Erythroblast (primary cell): ENCODE data around the gene POU3F2.

Source experiments
- DNase-seq, 2 experiments: peaks; one replicate each; lab custom pipeline; 2025; lab: John Stamatoyannopoulos, UW
- GATA1 ChIP-seq: IDR thresholded peaks from 2 replicates; pipeline ENCODE4 v1.6.1; 2011; ENCODE audit warnings: low read depth, mild to moderate bottlenecking, control low read depth, low read length, moderate library complexity
- POLR2A ChIP-seq: IDR thresholded peaks from 2 replicates; pipeline ENCODE4 v1.6.1; 2011; ENCODE audit warnings: mild to moderate bottlenecking, low read length

Gene POU3F2

GRCh38 chr6:98880486-98880885 lies 46.1 kb downstream of the POU3F2 start:
- DNase-seq: no peak
- TF ChIP-seq GATA1 (no peak), POLR2A (no peak)

- no peak for DNase-seq
- TF ChIP-seq GATA1: no peak
- no peak for TF ChIP-seq POLR2A
These were observed 51.0 kb downstream of the POU3F2 start for GRCh38 chr6:98885330-98885729.

GRCh38 chr6:98887650-98888049 lies 53.3 kb downstream of the POU3F2 start:
- no peak for DNase-seq
- TF ChIP-seq GATA1 (no peak), POLR2A (no peak)
